DND-41 (cell line): ENCODE measurements around the gene ZNF780B.
A peak's percentile ranks its signal among the peaks of the same experiment; 100 is the strongest.

Source experiments
- ATAC-seq: fragments of 200-7000 bp; cut with Tn5 transposase; 3 replicates; pipeline ENCODE4 v1.9.1; 2021; ENCODE audit warnings: low read depth; ENCODE audit not compliant: insufficient read depth
- DNase-seq: peaks from one replicate; pipeline ENCODE4 v3.0.0-alpha.2; 2020
- H2AFZ ChIP-seq: 2 replicates; pipeline ENCODE4 v1.6.0; 2012; ENCODE audit warnings: low read depth, low read length
- H3K27ac ChIP-seq: 2 replicates; pipeline ENCODE4 v1.5.1; 2012; ENCODE audit warnings: low read length, inconsistent platforms
- H3K27me3 ChIP-seq: fragments of 200-600 bp; sonication (generic); 2 replicates; pipeline ENCODE4 v1.6.0; 2012; ENCODE audit warnings: low read length, mild to moderate bottlenecking, inconsistent platforms; ENCODE audit not compliant: insufficient read depth, poor library complexity
- H3K36me3 ChIP-seq: 2 replicates; pipeline ENCODE4 v1.5.1; 2012; ENCODE audit warnings: low read length, inconsistent platforms; ENCODE audit not compliant: insufficient read depth
- H3K4me1 ChIP-seq: 2 replicates; pipeline ENCODE4 v1.5.1; 2012; ENCODE audit warnings: mild to moderate bottlenecking, low read length; ENCODE audit not compliant: insufficient read depth
- H3K4me2 ChIP-seq: 2 replicates; pipeline ENCODE4 v1.6.0; 2012; ENCODE audit warnings: mild to moderate bottlenecking, moderate library complexity, low read length, inconsistent platforms; ENCODE audit not compliant: insufficient read depth
- H3K4me3 ChIP-seq, 2 experiments: fragments of 200-600 bp in 1 of 2; shearing (Covaris generic) in 1 of 2; 2 replicates each; pipeline ENCODE4 v1.5.1; 2012 to 2016; ENCODE audit warnings: inconsistent platforms in 2 of 2, low read length in 2 of 2, mild to moderate bottlenecking in 2 of 2, low read depth in 1 of 2, moderate library complexity in 1 of 2
- H3K79me2 ChIP-seq: 2 replicates; pipeline ENCODE4 v1.6.0; 2012; ENCODE audit warnings: low read length, inconsistent platforms; ENCODE audit not compliant: insufficient read depth
- H3K9ac ChIP-seq: 2 replicates; pipeline ENCODE4 v1.6.0; 2012; ENCODE audit warnings: low read depth, mild to moderate bottlenecking, inconsistent platforms, low read length, moderate library complexity
- H3K9me3 ChIP-seq: 2 replicates; pipeline ENCODE4 v1.5.1; 2012; ENCODE audit warnings: low read length, moderate library complexity, mild to moderate bottlenecking, inconsistent platforms; ENCODE audit not compliant: insufficient read depth, severe bottlenecking
- H4K20me1 ChIP-seq: 2 replicates; pipeline ENCODE4 v1.6.0; 2012; ENCODE audit warnings: low read length; ENCODE audit not compliant: insufficient read depth
- CTCF ChIP-seq: IDR thresholded peaks from 2 replicates; pipeline ENCODE4 v1.5.1; 2012; ENCODE audit warnings: borderline replicate concordance, low read length, moderate library complexity, mild to moderate bottlenecking; ENCODE audit not compliant: poor library complexity, severe bottlenecking; ENCODE audit errors: extremely low read depth
- EZH2 ChIP-seq: IDR thresholded peaks from 3 replicates; pipeline ENCODE4 v1.6.1; 2012; ENCODE audit warnings: borderline replicate concordance, low read depth, mild to moderate bottlenecking, moderate library complexity, low read length, inconsistent platforms; ENCODE audit not compliant: severe bottlenecking

Gene ZNF780B

GRCh38 chr19:40005691-40006272 is 50.2 kb downstream of the ZNF780B start:
- Histone ChIP-seq H3K27ac (no peak overlapping the region), H2AFZ (no peak overlapping the region), H3K4me1 (no peaks in the 10 kb centered on the region), H3K36me3 (peaks cover 45% of the 10 kb centered on the region), H3K9me3 (peaks cover 5% of the 10 kb centered on the region), H3K4me2 (no peak overlapping the region), H4K20me1 (no peaks in the 10 kb centered on the region), H3K9ac (no peak overlapping the region), H3K27me3 (no peaks in the 10 kb centered on the region), H3K79me2 (no peaks in the 10 kb centered on the region), H3K4me3 (no peak overlapping the region)
- DNase-seq (no peak), ATAC-seq (no peak)
- TF ChIP-seq CTCF = no peak
- TF ChIP-seq EZH2 = no peak

- no peak overlapping the region for H3K27ac ChIP-seq
- H3K9me3 ChIP-seq = peaks cover 3% of the 10 kb centered on the region
- H3K9ac ChIP-seq = no peak overlapping the region
- TF ChIP-seq EZH2 (no peak), CTCF (no peak)
- H3K4me2 ChIP-seq = no peak overlapping the region
- H4K20me1 ChIP-seq = no peaks in the 10 kb centered on the region
- no peak for DNase-seq
- H3K27me3 ChIP-seq = no peaks in the 10 kb centered on the region
- H2AFZ ChIP-seq = no peak overlapping the region
- no peak overlapping the region for H3K4me3 ChIP-seq
- H3K4me1 ChIP-seq = peaks cover 19% of the 10 kb centered on the region
- H3K79me2 ChIP-seq = peaks cover 36% of the 10 kb centered on the region
- H3K36me3 ChIP-seq = peaks cover 10% of the 10 kb centered on the region
- ATAC-seq = no peak
These were observed 57.5 kb downstream of the ZNF780B start for GRCh38 chr19:39998501-39998900.

- DNase-seq = no peak
- H3K27me3 ChIP-seq = no peaks in the 10 kb centered on the region
These were observed 58.3 kb downstream of the ZNF780B start for GRCh38 chr19:39997638-39998216.

More at GRCh38 chr19:39997638-39998216, 58.3 kb downstream of the ZNF780B start:
- peaks cover 19% of the 10 kb centered on the region for H3K4me1 ChIP-seq
- peak overlapping the region; percentile 88 for H3K4me2 ChIP-seq
- H3K9ac ChIP-seq = peak overlapping the region; percentile 80
- peak overlapping the region; percentile 68 to 83; a peak in 3 of 4 replicates for H3K4me3 ChIP-seq
- H3K79me2 ChIP-seq = peaks cover 44% of the 10 kb centered on the region
- ATAC-seq = no peak
- TF ChIP-seq EZH2 (no peak), CTCF (no peak)
- peaks cover 13% of the 10 kb centered on the region for H3K36me3 ChIP-seq
- no peaks in the 10 kb centered on the region for H4K20me1 ChIP-seq
- peak overlapping the region; percentile 97; the same call in 1 of the 2 replicates for H2AFZ ChIP-seq
- peak overlapping the region; percentile 92 for H3K27ac ChIP-seq
- peaks cover 3% of the 10 kb centered on the region for H3K9me3 ChIP-seq
